Measurements from ENCODE around the gene KYNU.

KYNU gene

DNA sequence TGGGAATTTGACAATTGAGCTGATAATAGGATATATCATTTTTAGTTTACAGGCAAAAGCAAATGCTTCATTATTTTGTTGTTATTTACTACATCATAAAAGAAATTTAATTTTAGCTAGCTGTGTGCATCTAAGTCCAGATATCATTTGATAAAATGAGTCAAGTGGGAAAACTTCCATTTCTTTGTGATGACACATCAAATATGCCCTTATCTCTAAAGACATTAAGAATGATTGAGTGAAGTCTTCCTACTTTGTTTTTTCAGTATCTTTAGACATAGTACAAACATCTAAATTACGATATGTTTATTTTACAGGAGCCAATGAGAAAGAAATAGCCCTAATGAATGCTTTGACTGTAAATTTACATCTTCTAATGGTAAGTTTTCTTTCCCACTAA lies 77.0 kb downstream of the KYNU start:
- H3K4me3 ChIP-seq (ENCODE audit: low read depth, low read length, poor library complexity, severe bottlenecking) = no peak overlapping the region
- TF ChIP-seq EZH2 (IDR thresholded peaks at IDR 0.05; ENCODE audit: borderline replicate concordance, low read length) = no peak
- TF ChIP-seq, protein P1, sequence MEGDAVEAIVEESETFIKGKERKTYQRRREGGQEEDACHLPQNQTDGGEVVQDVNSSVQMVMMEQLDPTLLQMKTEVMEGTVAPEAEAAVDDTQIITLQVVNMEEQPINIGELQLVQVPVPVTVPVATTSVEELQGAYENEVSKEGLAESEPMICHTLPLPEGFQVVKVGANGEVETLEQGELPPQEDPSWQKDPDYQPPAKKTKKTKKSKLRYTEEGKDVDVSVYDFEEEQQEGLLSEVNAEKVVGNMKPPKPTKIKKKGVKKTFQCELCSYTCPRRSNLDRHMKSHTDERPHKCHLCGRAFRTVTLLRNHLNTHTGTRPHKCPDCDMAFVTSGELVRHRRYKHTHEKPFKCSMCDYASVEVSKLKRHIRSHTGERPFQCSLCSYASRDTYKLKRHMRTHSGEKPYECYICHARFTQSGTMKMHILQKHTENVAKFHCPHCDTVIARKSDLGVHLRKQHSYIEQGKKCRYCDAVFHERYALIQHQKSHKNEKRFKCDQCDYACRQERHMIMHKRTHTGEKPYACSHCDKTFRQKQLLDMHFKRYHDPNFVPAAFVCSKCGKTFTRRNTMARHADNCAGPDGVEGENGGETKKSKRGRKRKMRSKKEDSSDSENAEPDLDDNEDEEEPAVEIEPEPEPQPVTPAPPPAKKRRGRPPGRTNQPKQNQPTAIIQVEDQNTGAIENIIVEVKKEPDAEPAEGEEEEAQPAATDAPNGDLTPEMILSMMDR (IDR thresholded peaks at IDR 0.05; ENCODE audit: low read length) = no peak

DNA sequence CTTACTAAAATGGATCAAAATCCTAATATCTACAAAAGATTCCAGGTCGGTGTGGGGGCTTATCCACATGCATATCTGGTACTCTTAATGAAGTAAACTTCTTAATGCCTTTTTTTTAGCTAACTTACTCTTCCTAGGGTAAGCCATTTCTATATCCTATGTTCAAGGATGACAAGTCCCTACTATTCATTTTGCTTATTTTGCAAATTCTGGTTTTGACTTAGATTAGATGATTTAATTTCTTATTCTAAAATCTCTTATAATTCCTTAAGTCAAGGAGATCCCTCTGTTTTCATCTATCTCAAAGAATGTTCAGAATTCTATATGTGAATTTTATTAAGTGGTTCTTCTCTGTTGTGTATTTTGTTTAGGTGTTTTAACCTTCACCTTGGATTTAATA lies 79.7 kb downstream of the KYNU start:
- no peaks in the 10 kb centered on the region for H3K27me3 ChIP-seq (ENCODE audit: insufficient read depth, low read length)
- no peaks in the 10 kb centered on the region for H3K9me2 ChIP-seq (ENCODE audit: low read depth, low read length)
- no peak overlapping the region for H3K4me2 ChIP-seq (ENCODE audit: low read length)
- no peaks in the 10 kb centered on the region for H3K36me3 ChIP-seq (ENCODE audit: insufficient read depth, low read length)
- no peaks in the 10 kb centered on the region for H4K20me1 ChIP-seq (ENCODE audit: insufficient read depth, low read length)
- H2AFZ ChIP-seq (ENCODE audit: low read length) = no peak overlapping the region
- no peaks in the 10 kb centered on the region for H3F3A ChIP-seq (ENCODE audit: insufficient read depth, low read length)
- H3K79me2 ChIP-seq (ENCODE audit: insufficient read depth, low read length) = no peaks in the 10 kb centered on the region
- H3K9ac ChIP-seq (ENCODE audit: low read length) = no peak overlapping the region
- H3K4me1 ChIP-seq (ENCODE audit: insufficient read depth, low read length, severe bottlenecking) = no peaks in the 10 kb centered on the region
- no peak for TF ChIP-seq EZH2 (IDR thresholded peaks at IDR 0.05; ENCODE audit: borderline replicate concordance, low read length)
- TF ChIP-seq, protein P1 (IDR thresholded peaks at IDR 0.05; ENCODE audit: low read length) = no peak
- no peaks in the 10 kb centered on the region for H3K9me3 ChIP-seq (ENCODE audit: low read length)
- no peak overlapping the region for H3K27ac ChIP-seq (ENCODE audit: low read depth, low read length, poor library complexity, severe bottlenecking)
- H3K4me3 ChIP-seq (ENCODE audit: low read depth, low read length, poor library complexity, severe bottlenecking) = no peak overlapping the region

More for the DNA sequence above, 77.0 kb downstream of the KYNU start:
- no peaks in the 10 kb centered on the region for H3K79me2 ChIP-seq (ENCODE audit: insufficient read depth, low read length)
- no peaks in the 10 kb centered on the region for H3K9me2 ChIP-seq (ENCODE audit: low read depth, low read length)
- no peak overlapping the region for H3K9ac ChIP-seq (ENCODE audit: low read length)
- H3K27ac ChIP-seq (ENCODE audit: low read depth, low read length, poor library complexity, severe bottlenecking) = no peak overlapping the region
- no peaks in the 10 kb centered on the region for H3K9me3 ChIP-seq (ENCODE audit: low read length)
- no peaks in the 10 kb centered on the region for H3K4me1 ChIP-seq (ENCODE audit: insufficient read depth, low read length, severe bottlenecking)
- no peaks in the 10 kb centered on the region for H3K36me3 ChIP-seq (ENCODE audit: insufficient read depth, low read length)
- H3F3A ChIP-seq (ENCODE audit: insufficient read depth, low read length) = no peaks in the 10 kb centered on the region
- H3K4me2 ChIP-seq (ENCODE audit: low read length) = no peak overlapping the region
- no peak overlapping the region for H2AFZ ChIP-seq (ENCODE audit: low read length)
- no peaks in the 10 kb centered on the region for H4K20me1 ChIP-seq (ENCODE audit: insufficient read depth, low read length)
- H3K27me3 ChIP-seq (ENCODE audit: insufficient read depth, low read length) = no peaks in the 10 kb centered on the region

GRCh38 chr2:142961202-142961601 lies 83.7 kb downstream of the KYNU start:
- no peak for TF ChIP-seq EZH2 (IDR thresholded peaks at IDR 0.05; ENCODE audit: borderline replicate concordance, low read length)
- TF ChIP-seq, protein P1 (IDR thresholded peaks at IDR 0.05; ENCODE audit: low read length) = no peak
- H2AFZ ChIP-seq (ENCODE audit: low read length) = no peak overlapping the region
- H3K27me3 ChIP-seq (ENCODE audit: insufficient read depth, low read length) = no peaks in the 10 kb centered on the region
- H3K9me3 ChIP-seq (ENCODE audit: low read length) = no peaks in the 10 kb centered on the region
- H3K9me2 ChIP-seq (ENCODE audit: low read depth, low read length) = no peaks in the 10 kb centered on the region
- H3K27ac ChIP-seq (ENCODE audit: low read depth, low read length, poor library complexity, severe bottlenecking) = no peak overlapping the region
- no peaks in the 10 kb centered on the region for H3K79me2 ChIP-seq (ENCODE audit: insufficient read depth, low read length)
- H3K4me3 ChIP-seq (ENCODE audit: low read depth, low read length, poor library complexity, severe bottlenecking) = no peak overlapping the region
- H3K9ac ChIP-seq (ENCODE audit: low read length) = no peak overlapping the region
- H3K4me2 ChIP-seq (ENCODE audit: low read length) = no peak overlapping the region
- H3K36me3 ChIP-seq (ENCODE audit: insufficient read depth, low read length) = no peaks in the 10 kb centered on the region
- no peaks in the 10 kb centered on the region for H3K4me1 ChIP-seq (ENCODE audit: insufficient read depth, low read length, severe bottlenecking)
- no peaks in the 10 kb centered on the region for H3F3A ChIP-seq (ENCODE audit: insufficient read depth, low read length)
- H4K20me1 ChIP-seq (ENCODE audit: insufficient read depth, low read length) = no peaks in the 10 kb centered on the region
